NK-92 treated with Interleukin-12 subunit alpha and Interleukin-12 subunit beta, amount 100 ng/mL, for 24 hours (cell line): Measurements from ENCODE around the gene PLD1.

Experiments used
- DNase-seq: peaks from one replicate; lab custom pipeline; 2025; lab: John Stamatoyannopoulos, UW

PLD1 gene

GRCh38 chr3:171792531-171792930, 17.8 kb downstream of the PLD1 start:
- DNase-seq, result no peak

DNA sequence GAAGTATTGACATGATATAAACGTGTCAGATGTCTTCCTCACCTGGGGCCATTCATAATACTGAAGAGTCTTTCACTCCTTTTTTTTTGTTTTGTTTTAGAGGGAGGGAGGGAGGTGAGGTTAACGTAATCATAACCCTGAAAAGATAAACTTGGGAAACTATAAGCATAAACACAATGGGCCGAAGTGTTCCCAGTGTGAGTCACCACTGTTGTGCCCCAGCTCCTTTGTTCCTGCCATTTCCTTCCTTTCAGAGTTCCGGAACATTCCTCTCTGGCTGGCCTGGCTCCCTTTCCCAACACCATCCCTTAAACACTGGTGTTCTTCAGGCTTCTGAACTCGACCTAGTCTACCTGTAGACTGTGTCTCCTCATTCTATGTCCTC, 18.6 kb downstream of the PLD1 start:
- DNase-seq, result no peak

GRCh38 chr3:171790898-171791691, 19.2 kb downstream of the PLD1 start:
- DNase-seq, result no peak

GRCh38 chr3:171790574-171790897, 19.7 kb downstream of the PLD1 start:
- DNase-seq, result no peak

- no peak for DNase-seq
Measured at GRCh38 chr3:171789759-171790505, 20.4 kb downstream of the PLD1 start.

DNA sequence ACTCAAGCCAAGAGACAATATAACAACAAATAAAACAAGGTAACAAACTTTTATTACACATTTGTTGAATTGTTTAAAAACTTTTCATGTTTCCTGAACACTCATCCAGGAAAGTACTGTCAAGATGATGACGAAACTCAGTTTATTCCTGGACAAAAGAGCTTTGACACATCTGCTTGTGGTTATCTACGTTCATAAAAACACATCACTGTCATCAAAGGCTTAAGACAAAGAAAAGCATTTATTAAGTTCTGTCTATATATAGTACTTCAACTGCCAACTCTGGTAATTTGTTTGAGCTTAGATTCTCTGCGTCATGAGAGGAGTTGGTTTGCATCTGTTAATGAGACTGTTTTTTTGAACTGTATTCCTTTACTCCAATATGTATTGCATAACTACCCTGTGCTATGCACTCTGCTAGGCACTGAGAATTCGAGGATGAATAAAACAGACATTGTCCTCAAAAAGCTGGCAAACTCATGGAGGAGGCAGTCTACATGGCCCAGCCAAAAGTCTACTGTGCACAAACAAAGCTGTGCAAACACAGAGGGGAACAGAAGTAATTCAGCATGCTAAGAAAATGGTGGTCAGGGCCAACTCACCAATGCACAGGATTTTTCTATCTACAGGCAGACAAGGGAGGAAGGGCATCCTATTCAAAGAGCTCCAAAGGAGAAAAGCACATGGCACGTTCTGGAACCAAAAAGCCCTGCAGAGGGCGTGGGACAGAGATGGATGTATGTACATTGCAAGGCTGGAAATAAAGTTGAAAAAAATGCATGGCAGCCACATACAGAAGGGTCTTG, 21.5 kb downstream of the PLD1 start:
- no peak for DNase-seq

- no peak for DNase-seq
Measured at GRCh38 chr3:171786997-171787396, 23.3 kb downstream of the PLD1 start.

DNA sequence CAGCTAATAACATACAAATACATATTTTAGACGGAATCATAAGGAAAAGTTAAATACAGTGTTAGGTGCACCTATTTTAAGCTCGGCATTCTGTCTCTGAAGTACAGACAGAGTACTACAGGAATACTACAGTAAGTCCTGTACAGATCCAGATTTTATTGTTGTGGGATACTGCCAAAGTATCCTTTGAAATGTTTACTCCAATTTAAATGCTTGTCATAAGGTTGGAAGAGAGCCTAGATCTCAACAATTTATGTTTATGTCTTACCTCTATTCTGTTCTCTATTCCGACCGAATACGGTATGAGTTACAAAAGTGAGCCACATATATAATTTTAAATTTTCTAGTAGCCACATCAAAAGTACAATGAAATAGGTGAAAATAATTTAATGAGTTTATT, 25.3 kb downstream of the PLD1 start:
- no peak for DNase-seq

DNA sequence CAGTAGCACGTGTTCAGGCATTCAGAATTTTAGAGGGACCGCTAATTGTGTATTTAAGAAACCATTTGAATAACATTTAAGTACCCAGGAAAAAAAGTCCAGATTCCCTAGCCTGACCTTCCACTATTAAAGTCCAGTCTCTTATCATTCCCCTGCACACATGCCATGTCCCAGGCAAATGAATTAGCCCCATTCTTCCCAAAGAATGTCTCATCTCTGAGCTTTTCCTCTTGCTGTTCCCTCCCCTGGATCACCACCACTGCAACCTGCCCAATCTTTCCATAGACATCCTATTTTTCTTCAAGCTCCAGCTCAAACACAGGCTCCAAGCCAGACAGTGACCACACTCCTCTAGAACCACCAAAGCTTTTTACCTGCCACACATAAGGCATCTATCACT, 25.9 kb downstream of the PLD1 start:
- no peak for DNase-seq

GRCh38 chr3:171783626-171784025, 26.7 kb downstream of the PLD1 start:
- DNase-seq, result no peak

GRCh38 chr3:171783086-171783485, 27.2 kb downstream of the PLD1 start:
- no peak for DNase-seq

GRCh38 chr3:171782617-171783016, 27.7 kb downstream of the PLD1 start:
- no peak for DNase-seq

GRCh38 chr3:171781711-171782127, 28.6 kb downstream of the PLD1 start:
- no peak for DNase-seq

GRCh38 chr3:171778493-171778892, 31.8 kb downstream of the PLD1 start:
- DNase-seq, result no peak

DNA sequence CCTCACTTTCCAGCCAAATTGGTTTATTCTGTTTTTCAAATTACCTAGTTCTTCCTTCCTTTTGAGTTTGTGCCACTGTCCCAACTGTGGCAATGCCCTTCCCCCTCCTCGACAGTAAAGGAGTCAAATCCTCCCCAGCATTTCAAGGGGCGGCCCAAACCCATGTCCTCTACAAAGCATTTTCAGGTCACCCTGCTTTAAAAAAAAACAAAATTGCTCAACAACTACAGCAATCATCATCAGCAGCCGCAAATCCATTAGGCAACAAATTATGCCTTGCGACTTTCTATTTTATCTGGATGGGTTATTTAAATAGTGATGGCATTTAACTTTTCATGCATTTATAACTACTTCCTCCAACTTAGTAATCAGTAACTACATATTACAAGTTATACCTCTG, 32.7 kb downstream of the PLD1 start:
- no peak for DNase-seq

- no peak for DNase-seq
Measured at GRCh38 chr3:171776839-171777583, 33.3 kb downstream of the PLD1 start.

DNA sequence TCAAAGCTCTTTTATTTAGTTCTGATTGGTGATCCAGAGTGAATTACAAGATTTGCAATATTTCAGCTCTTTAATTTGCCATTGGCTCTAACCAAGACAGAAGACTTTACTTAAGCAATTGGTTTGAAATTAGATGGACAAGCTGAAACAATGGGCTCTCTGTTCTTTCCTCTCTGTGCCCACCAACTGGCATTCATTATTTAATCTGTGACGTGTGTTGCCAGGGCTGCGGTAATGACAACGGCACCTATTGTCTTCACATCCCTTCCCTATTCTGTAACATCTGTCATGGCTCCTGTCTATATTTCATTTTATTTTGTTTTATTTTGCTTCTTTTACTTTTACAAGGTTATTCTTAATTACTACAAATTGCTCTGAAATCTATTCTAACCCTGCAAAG, 33.9 kb downstream of the PLD1 start:
- DNase-seq, result no peak

DNA sequence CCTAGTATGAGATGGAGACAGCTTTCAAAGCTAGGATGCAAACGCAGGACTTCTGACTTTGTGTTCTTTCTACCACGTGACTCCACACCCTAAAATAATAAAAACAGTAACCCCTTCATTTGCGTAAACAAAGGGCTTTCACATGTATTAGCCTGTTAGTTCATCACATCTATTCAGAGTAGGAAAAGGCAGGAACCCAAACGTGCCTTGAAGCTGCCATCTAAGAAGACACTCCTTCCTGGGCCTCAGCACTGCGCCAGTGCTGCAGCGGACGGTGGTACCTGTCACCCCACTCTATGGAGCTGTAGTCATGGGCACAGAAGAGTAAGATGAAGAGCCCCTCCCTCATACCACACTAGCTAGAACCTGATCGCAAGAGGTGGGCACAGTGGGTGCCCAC, 34.3 kb downstream of the PLD1 start:
- DNase-seq, result no peak

DNA sequence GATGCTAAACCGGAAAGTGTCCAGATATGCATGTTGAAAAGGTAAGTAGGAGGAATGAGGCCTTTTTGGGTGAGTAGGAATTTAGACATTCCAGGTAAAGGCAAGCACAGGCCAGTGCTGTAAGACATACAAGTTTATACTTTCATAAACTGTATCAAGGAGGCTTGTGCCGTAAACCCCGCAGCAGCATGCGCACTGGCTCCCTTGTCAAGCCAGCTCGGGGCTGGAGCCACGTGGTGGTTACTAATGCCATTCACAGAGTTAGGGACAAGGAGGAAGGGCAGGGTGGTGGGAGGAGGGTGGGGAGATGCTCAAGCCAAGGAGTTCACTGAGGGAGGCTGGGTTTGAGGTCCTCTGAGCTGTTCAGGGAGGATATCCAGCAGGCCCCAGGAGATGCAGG, 35.8 kb downstream of the PLD1 start:
- DNase-seq, result no peak

- no peak for DNase-seq
Measured at GRCh38 chr3:171772427-171773056, 37.7 kb downstream of the PLD1 start.
